ENCODE results near the gene MISFA.
A peak's percentile ranks its signal among the peaks of the same experiment; 100 is the strongest.
"Not testable (repeated sequence)": the region's sequence is repeated elsewhere in the genome, so short reads cannot be mapped to it uniquely, and the experiment has no call there.

Gene MISFA

GRCh38 chr11:18618342-18619025 is 18.9 kb downstream of the MISFA start:
- DNase-seq (ENCODE audit: low read depth), result no peak

GRCh38 chr11:18623707-18624106 is 24.1 kb downstream of the MISFA start:
- no peak for DNase-seq (ENCODE audit: low read depth)

- no peak for DNase-seq (ENCODE audit: low read depth)
Observed at GRCh38 chr11:18624161-18624560, 24.6 kb downstream of the MISFA start.

- DNase-seq (ENCODE audit: low read depth), result no peak
Observed at GRCh38 chr11:18632841-18633240, 33.3 kb downstream of the MISFA start.

- DNase-seq (ENCODE audit: low read depth), result no peak
Observed at GRCh38 chr11:18633256-18634139, 33.9 kb downstream of the MISFA start.

GRCh38 chr11:18634140-18635032 is 34.8 kb downstream of the MISFA start, which contains the start of gene SPTY2D1:
SPTY2D1 (minus strand) TSS chr11:18634342; CDS start chr11:18634257, 85 bp downstream.
- DNase-seq (ENCODE audit: low read depth), result peak; percentile 97

GRCh38 chr11:18641677-18642076 is 42.1 kb downstream of the MISFA start:
- no peak for DNase-seq (ENCODE audit: low read depth)

- not testable (repeated sequence) for DNase-seq (ENCODE audit: low read depth)
Observed at GRCh38 chr11:18643034-18643433, 43.4 kb downstream of the MISFA start.

- DNase-seq (ENCODE audit: low read depth), result no peak
Observed at GRCh38 chr11:18650353-18650752, 50.8 kb downstream of the MISFA start.

- DNase-seq (ENCODE audit: low read depth), result no peak
Observed at GRCh38 chr11:18650859-18651557, 51.4 kb downstream of the MISFA start.

Data from stimulated activated CD4-positive, alpha-beta T cell treated with anti-CD3 and anti-CD28 coated beads, Interleukin-2, amount 100 ng/mL, for 4 hours (primary cell).